Common myeloid progenitor, CD34-positive (primary cell): Measurements from ENCODE around the gene STIMATE.
A peak's percentile ranks its signal among the peaks of the same experiment; 100 is the strongest.

Experiments
- CTCF ChIA-PET: fragments of 350-600 bp; sonication (Branson Sonifier 250); formaldehyde crosslinking; loops from one replicate; lab custom pipeline; 2021; ENCODE audit warnings: antibody characterized with exemption; lab: Charles Lee
- POLR2A ChIA-PET: fragments of 350-600 bp; sonication (Branson Sonifier 250); formaldehyde crosslinking; loops from one replicate; lab custom pipeline; 2021; ENCODE audit warnings: antibody characterized with exemption; lab: Charles Lee
- DNase-seq, 3 donors: peaks; one replicate each; pipeline versions ENCODE4 v3.0.0 to v3.0.0-alpha.2; 2013
- H3K27ac ChIP-seq, 2 experiments: 1 replicate in 1 of 2; 2 replicates in 1 of 2; pipeline ENCODE4 v1.7.0; 2013; ENCODE audit warnings: inconsistent platforms in 2 of 2, low read length in 2 of 2, mild to moderate bottlenecking in 2 of 2, low read depth in 1 of 2, moderate library complexity in 1 of 2; ENCODE audit not compliant: severe bottlenecking in 2 of 2, insufficient read depth in 1 of 2, poor library complexity in 1 of 2
- H3K27me3 ChIP-seq, 5 experiments: replicated peaks in 2 of 5; 1 replicate in 3 of 5; 2 replicates in 2 of 5; pipeline versions ENCODE4 v1.6.1 to v1.7.0; 2013; ENCODE audit warnings: low read length in 4 of 5, mild to moderate bottlenecking in 2 of 5, moderate library complexity in 2 of 5, inconsistent platforms in 1 of 5; ENCODE audit not compliant: insufficient read depth in 5 of 5, control insufficient read depth in 4 of 5
- H3K36me3 ChIP-seq, 4 experiments: 1 replicate in 2 of 4; 2 replicates in 2 of 4; pipeline versions ENCODE4 v1.6.1 to v1.7.0; 2013; ENCODE audit warnings: low read length in 3 of 4, control low read depth in 1 of 4, mild to moderate bottlenecking in 1 of 4; ENCODE audit not compliant: control insufficient read depth in 4 of 4, insufficient read depth in 4 of 4
- H3K4me1 ChIP-seq, 4 experiments: 1 replicate in 3 of 4; 2 replicates in 1 of 4; pipeline versions ENCODE4 v1.6.1 to v1.7.1; 2013; ENCODE audit warnings: low read length in 3 of 4, mild to moderate bottlenecking in 3 of 4, control low read depth in 1 of 4, inconsistent platforms in 1 of 4, moderate library complexity in 1 of 4; ENCODE audit not compliant: control insufficient read depth in 4 of 4, insufficient read depth in 4 of 4; ENCODE audit errors: control extremely low read depth in 1 of 4
- H3K4me3 ChIP-seq, 7 experiments: 1 replicate in 4 of 7; 2 replicates in 3 of 7; pipeline versions ENCODE4 v1.5.1 to v1.7.0; 2013; ENCODE audit warnings: mild to moderate bottlenecking in 7 of 7, low read length in 6 of 7, moderate library complexity in 6 of 7, inconsistent platforms in 2 of 7, low read depth in 2 of 7, control low read depth in 1 of 7; ENCODE audit not compliant: insufficient read depth in 4 of 7, control insufficient read depth in 1 of 7; ENCODE audit errors: extremely low read depth in 1 of 7
- H3K9me3 ChIP-seq, 5 experiments: 1 replicate in 4 of 5; 2 replicates in 1 of 5; pipeline versions ENCODE4 v1.6.1 to v1.7.1; 2013; ENCODE audit warnings: low read length in 4 of 5, mild to moderate bottlenecking in 2 of 5, inconsistent platforms in 1 of 5, low read depth in 1 of 5, moderate library complexity in 1 of 5; ENCODE audit not compliant: control insufficient read depth in 4 of 5, insufficient read depth in 2 of 5; ENCODE audit errors: control extremely low read depth in 1 of 5
- WGBS: methylation state at CpG from one replicate; pipeline ENCODE4 v1.1.5; 2013; ENCODE audit not compliant: insufficient coverage; 5-methylcytosine and 5-hydroxymethylcytosine counted together

The STIMATE gene

GRCh38 chr3:52836471-52836845 lies 60.9 kb downstream of the STIMATE start:
- Histone ChIP-seq H3K9me3 (no peaks in the 10 kb centered on the region), H3K27me3 (no peaks in the 10 kb centered on the region), H3K27ac (no peak overlapping the region), H3K4me1 (peaks cover 0 to under 1% (median 0%) of the 10 kb centered on the region in 4 experiments), H3K36me3 (peaks cover 2 to 40% (median 20%) of the 10 kb centered on the region in 4 experiments), H3K4me3 (no peak overlapping the region)
- 95% methylated on average over 4 of the region's 5 CpGs for WGBS
- ChIA-PET POLR2A (no interaction called here), CTCF (interaction anchor here (0.8 to 1.2 kb wide), 4 partner anchors 10 to 17 kb away, joined by 3 read pairs; no protein-coding TSS in a partner anchor)
- no peak for DNase-seq

- CTCF ChIA-PET, result interaction anchor here (1.2 kb wide), 1 partner anchor 11 kb away, joined by 3 read pairs; no protein-coding TSS in a partner anchor
- 94% methylated on average over 4 of the region's 8 CpGs for WGBS
- no peak for DNase-seq
These were observed 61.4 kb downstream of the STIMATE start for GRCh38 chr3:52835766-52836470.

GRCh38 chr3:52834871-52835501 lies 62.4 kb downstream of the STIMATE start, which contains the start of gene MUSTN1:
Gene MUSTN1, minus strand, starts transcription at chr3:52835019. Its CDS starts 71 bp downstream, at chr3:52834948.
- H3K27ac ChIP-seq, result no peak within 1 kb of the TSS
- CTCF ChIA-PET, result no interaction called here
- WGBS, result 100% methylated on average over 4 of the region's 11 CpGs
- DNase-seq, result no peak
- peaks cover 2 to 28% (median 14%) of the 10 kb centered on the region in 4 experiments for H3K36me3 ChIP-seq
- POLR2A ChIA-PET, result no interaction called here
- H3K9me3 ChIP-seq, result no peaks in the 10 kb centered on the region
- no peaks in the 10 kb centered on the region for H3K27me3 ChIP-seq
- peaks cover 0 to 3% (median 0%) of the 10 kb centered on the region in 4 experiments for H3K4me1 ChIP-seq
- no peak within 1 kb of the TSS for H3K4me3 ChIP-seq

More at GRCh38 chr3:52835766-52836470, 61.4 kb downstream of the STIMATE start:
- Histone ChIP-seq H3K4me3 (no peak overlapping the region), H3K4me1 (peaks cover 0 to 3% (median 0%) of the 10 kb centered on the region in 4 experiments), H3K27me3 (no peaks in the 10 kb centered on the region), H3K27ac (no peak overlapping the region), H3K9me3 (no peaks in the 10 kb centered on the region), H3K36me3 (peaks cover 2 to 35% (median 17%) of the 10 kb centered on the region in 4 experiments)
- POLR2A ChIA-PET, result no interaction called here

- over 99% methylated on average over 14 of the region's 14 CpGs for WGBS
- POLR2A ChIA-PET, result no interaction called here
- CTCF ChIA-PET, result no interaction called here
These were observed 64.1 kb downstream of the STIMATE start for GRCh38 chr3:52833202-52833601.

GRCh38 chr3:52831500-52832301 lies 65.6 kb downstream of the STIMATE start:
- H3K27ac ChIP-seq, result no peak overlapping the region
- no peaks in the 10 kb centered on the region for H3K27me3 ChIP-seq
- WGBS, result 80% methylated on average over 21 of the region's 21 CpGs
- CTCF ChIA-PET, result no interaction called here
- no peaks in the 10 kb centered on the region for H3K9me3 ChIP-seq
- peaks cover 0 to 3% (median 0%) of the 10 kb centered on the region in 4 experiments for H3K4me1 ChIP-seq
- POLR2A ChIA-PET, result no interaction called here
- peaks cover 0 to 16% (median 6%) of the 10 kb centered on the region in 4 experiments for H3K36me3 ChIP-seq
- no peak overlapping the region for H3K4me3 ChIP-seq
- peak in 2 of 3 donors; percentile 10 to 34 for DNase-seq

More at GRCh38 chr3:52833202-52833601, 64.1 kb downstream of the STIMATE start:
- Histone ChIP-seq H3K9me3 (no peaks in the 10 kb centered on the region), H3K36me3 (peaks cover 2 to 22% (median 9%) of the 10 kb centered on the region in 4 experiments), H3K4me3 (no peak overlapping the region), H3K4me1 (peaks cover 0 to 3% (median 0%) of the 10 kb centered on the region in 4 experiments), H3K27me3 (no peaks in the 10 kb centered on the region), H3K27ac (no peak overlapping the region)
- no peak for DNase-seq

- 100% methylated on average over 9 of the region's 16 CpGs for WGBS
- no peak within 1 kb of the TSS for H3K27ac ChIP-seq
- H3K4me3 ChIP-seq, result no peak within 1 kb of the TSS
- H3K9me3 ChIP-seq, result no peaks in the 10 kb centered on the region
- CTCF ChIA-PET, result interaction anchor here (1.0 kb wide), 1 partner anchor 10 kb away, joined by 3 read pairs; no protein-coding TSS in a partner anchor
- H3K4me1 ChIP-seq, result peaks cover 0 to 3% (median 0%) of the 10 kb centered on the region in 4 experiments
- no peaks in the 10 kb centered on the region for H3K27me3 ChIP-seq
- POLR2A ChIA-PET, result no interaction called here
- H3K36me3 ChIP-seq, result peaks cover 0 to 9% (median 1%) of the 10 kb centered on the region in 4 experiments
- no peak for DNase-seq
These were observed 66.7 kb downstream of the STIMATE start, which contains the start of gene ITIH4 for GRCh38 chr3:52830535-52831258. Gene ITIH4, minus strand, starts transcription at chr3:52830672. Its CDS starts 30 bp downstream, at chr3:52830642.
